Measurements from ENCODE around the gene RAB40AL. TPM values are rescaled to one million over a fixed set of nuclear protein-coding genes. Genes with fewer than 3 reads are reported as not detected.

RAB40AL gene
- total and polyA plus RNA-seq, 10 donors: 0.09 to 2.0 (median 1.7) TPM; not detected in 2

GRCh38 chrX:102976286-102976685 lies 39.2 kb downstream of the RAB40AL start:
- no peaks in the 10 kb centered on the region for H3K27me3 ChIP-seq (replicated peaks in 1 of 7)
- H3K4me3 ChIP-seq: no peak overlapping the region
- TF ChIP-seq POLR2A (IDR thresholded peaks at IDR 0.05) (no peak), POLR2AphosphoS5 (IDR thresholded peaks at IDR 0.05) (no peak), CTCF (IDR thresholded peaks at IDR 0.05 in 8 of 11, conservative IDR thresholded peaks at IDR 0.05 in 3 of 11) (no peak)
- no peaks in the 10 kb centered on the region for H3K36me3 ChIP-seq
- intact Hi-C loops (cut with DNase I; ENCODE audit: low total_unique reads): no loop called here
- peaks cover 3 to 21% (median 15%) of the 10 kb centered on the region in 8 donors for H3K9me3 ChIP-seq
- 21 to 81% (median 49%) methylated on average over 1 of the region's 1 CpG for WGBS, 5 donors
- DNase-seq: no peak
- H3K27ac ChIP-seq: no peak overlapping the region
- no peaks in the 10 kb centered on the region for H3K4me1 ChIP-seq

- Histone ChIP-seq H3K4me3 (no peak overlapping the region), H3K27me3 (replicated peaks in 1 of 7) (no peaks in the 10 kb centered on the region), H3K9me3 (peaks cover 0 to 14% (median 9%) of the 10 kb centered on the region in 8 donors), H3K4me1 (no peaks in the 10 kb centered on the region), H3K36me3 (no peaks in the 10 kb centered on the region), H3K27ac (no peak overlapping the region)
- 39 to 61% (median 54%) methylated on average over 4 of the region's 4 CpGs for WGBS, 5 donors
- intact Hi-C loops (cut with DNase I; ENCODE audit: low total_unique reads): no loop called here
- DNase-seq: no peak
- no peak for TF ChIP-seq POLR2A (IDR thresholded peaks at IDR 0.05)
- no peak for TF ChIP-seq CTCF (IDR thresholded peaks at IDR 0.05 in 8 of 11, conservative IDR thresholded peaks at IDR 0.05 in 3 of 11)
- no peak for TF ChIP-seq POLR2AphosphoS5 (IDR thresholded peaks at IDR 0.05)
These were observed 39.9 kb downstream of the RAB40AL start for GRCh38 chrX:102976793-102977495.

- Histone ChIP-seq H3K4me3 (no peak overlapping the region), H3K27me3 (replicated peaks in 1 of 7) (no peaks in the 10 kb centered on the region), H3K4me1 (no peaks in the 10 kb centered on the region), H3K36me3 (no peaks in the 10 kb centered on the region), H3K9me3 (no peaks in the 10 kb centered on the region), H3K27ac (no peak overlapping the region)
- DNase-seq: no peak
- intact Hi-C loops (cut with DNase I; ENCODE audit: low total_unique reads): no loop called here
- WGBS, 5 donors: 72 to 86% (median 73%) methylated on average over 6 to 9 of the region's 9 CpGs
- no peak for TF ChIP-seq POLR2A (IDR thresholded peaks at IDR 0.05)
- TF ChIP-seq CTCF (IDR thresholded peaks at IDR 0.05 in 8 of 11, conservative IDR thresholded peaks at IDR 0.05 in 3 of 11): no peak
- no peak for TF ChIP-seq POLR2AphosphoS5 (IDR thresholded peaks at IDR 0.05)
These were observed 41.5 kb downstream of the RAB40AL start for GRCh38 chrX:102978594-102978993.

GRCh38 chrX:102979536-102979935 lies 42.5 kb downstream of the RAB40AL start:
- DNase-seq: no peak
- WGBS, 5 donors: 79 to 100% (median 89%) methylated on average over 1 to 2 of the region's 2 CpGs
- no peak overlapping the region for H3K4me3 ChIP-seq
- no peak overlapping the region for H3K27ac ChIP-seq
- no peaks in the 10 kb centered on the region for H3K9me3 ChIP-seq
- no peaks in the 10 kb centered on the region for H3K27me3 ChIP-seq (replicated peaks in 1 of 7)
- intact Hi-C loops (cut with DNase I; ENCODE audit: low total_unique reads): no loop called here
- no peaks in the 10 kb centered on the region for H3K36me3 ChIP-seq
- TF ChIP-seq POLR2AphosphoS5 (IDR thresholded peaks at IDR 0.05): no peak
- TF ChIP-seq POLR2A (IDR thresholded peaks at IDR 0.05): no peak
- no peak for TF ChIP-seq CTCF (IDR thresholded peaks at IDR 0.05 in 8 of 11, conservative IDR thresholded peaks at IDR 0.05 in 3 of 11)
- no peaks in the 10 kb centered on the region for H3K4me1 ChIP-seq
